ENCODE measurements around the gene UNC93A.
"Not testable (repeated sequence)": the region's sequence is repeated elsewhere in the genome, so short reads cannot be mapped to it uniquely, and the experiment has no call there.

The UNC93A gene

DNA sequence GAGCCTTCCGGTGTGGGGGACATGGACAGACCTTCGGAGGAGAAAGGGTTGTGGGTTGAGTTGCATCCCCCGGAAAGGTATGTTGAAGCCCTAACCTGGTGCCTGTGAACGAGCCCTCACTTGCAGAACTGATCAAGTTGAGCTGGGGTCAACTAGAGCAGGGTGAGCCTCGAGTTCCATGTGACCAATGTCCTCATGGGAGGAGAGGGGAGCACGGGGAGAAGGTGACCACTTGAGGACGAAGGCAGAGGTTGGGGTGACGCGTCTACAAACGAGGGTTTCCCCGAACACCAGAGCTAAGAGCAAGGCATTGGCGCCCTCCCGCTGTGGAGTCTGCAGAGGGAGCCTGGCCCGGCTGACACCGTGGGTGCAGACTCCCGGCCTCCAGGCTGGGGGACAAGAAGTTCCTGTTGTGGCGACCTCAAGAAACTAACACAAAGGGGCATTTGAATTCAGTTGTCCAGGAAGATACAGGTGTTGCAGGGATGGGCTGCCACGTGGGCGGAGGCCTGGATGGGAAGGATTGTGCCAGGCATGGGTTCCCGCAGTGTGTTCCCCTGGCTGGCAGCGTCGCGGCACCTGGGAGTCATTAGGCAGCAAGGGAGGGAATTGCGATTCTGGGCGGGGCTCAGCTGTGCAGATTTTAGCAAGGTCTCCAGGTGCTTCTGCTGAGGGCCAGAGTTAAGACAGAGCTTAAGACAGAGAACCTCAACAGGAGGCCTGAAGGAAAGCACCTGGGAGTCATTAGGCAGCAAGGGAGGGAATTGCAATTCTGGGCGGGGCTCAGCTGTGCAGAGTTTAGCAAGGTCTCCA, 20.4 kb upstream of the UNC93A start:
- no peak for DNase-seq (ENCODE audit: low read depth in 2 of 2)

GRCh38 chr6:167272151-167272550, 19.0 kb upstream of the UNC93A start:
- DNase-seq (ENCODE audit: low read depth in 2 of 2) = no peak

DNA sequence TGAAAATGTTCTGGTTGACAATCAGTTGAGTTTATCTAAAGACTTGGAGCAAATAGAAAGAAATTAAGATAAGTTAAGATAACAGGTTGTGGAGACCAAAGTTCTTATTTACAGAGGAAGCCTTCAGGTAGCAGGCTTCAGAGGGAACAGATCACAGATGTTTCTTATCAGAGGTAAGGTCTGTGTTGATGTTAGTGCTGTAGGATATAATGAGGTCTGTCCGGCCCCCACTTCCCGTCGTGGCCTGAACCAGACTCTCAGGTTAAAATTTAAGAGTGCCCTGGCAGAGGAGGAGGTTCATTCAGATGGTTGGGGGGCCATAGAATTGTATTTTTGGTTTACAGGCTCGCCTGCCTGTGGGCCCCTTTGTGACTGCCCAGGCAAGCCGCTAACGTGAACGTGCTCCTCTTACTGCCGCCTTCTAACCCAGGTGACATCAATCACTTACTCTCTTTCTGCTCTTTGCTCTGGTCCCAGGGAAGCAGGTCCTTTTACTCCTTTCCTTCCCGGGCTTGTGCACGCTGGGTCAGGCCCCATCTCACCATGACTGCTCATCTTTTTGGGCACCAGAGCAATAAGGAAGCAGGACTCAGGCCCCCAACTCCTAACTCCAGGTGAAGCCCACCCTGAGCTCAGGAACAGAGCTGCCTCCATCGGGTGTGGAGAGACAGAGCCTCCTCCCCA, 18.3 kb upstream of the UNC93A start:
- DNase-seq (ENCODE audit: low read depth in 2 of 2) = no peak

DNA sequence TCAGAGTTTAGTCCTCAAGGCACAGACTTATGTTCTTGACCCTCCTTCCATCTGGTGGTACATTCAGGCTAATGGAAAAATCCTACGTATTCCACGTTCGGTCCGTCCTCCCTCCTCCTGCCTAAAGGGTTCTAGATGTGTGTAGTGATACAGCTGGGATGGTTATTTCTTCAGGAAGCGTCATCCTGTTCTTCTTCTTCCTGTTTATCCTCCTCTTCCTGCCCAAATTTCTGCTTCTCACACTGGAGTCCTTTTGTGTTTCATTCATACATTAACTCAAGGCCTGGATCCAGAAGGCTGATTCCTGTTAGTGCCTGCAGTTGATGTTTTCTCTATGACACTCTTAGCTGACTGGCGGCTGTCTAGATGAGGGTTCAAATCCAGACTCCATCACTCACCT, 16.8 kb upstream of the UNC93A start:
- no peak for DNase-seq (ENCODE audit: low read depth in 2 of 2)

- no peak for DNase-seq (ENCODE audit: low read depth in 2 of 2)
These were observed 16.1 kb upstream of the UNC93A start for GRCh38 chr6:167275001-167275400.

- DNase-seq (ENCODE audit: low read depth in 2 of 2) = no peak
These were observed 15.7 kb upstream of the UNC93A start for GRCh38 chr6:167275436-167275835.

DNA sequence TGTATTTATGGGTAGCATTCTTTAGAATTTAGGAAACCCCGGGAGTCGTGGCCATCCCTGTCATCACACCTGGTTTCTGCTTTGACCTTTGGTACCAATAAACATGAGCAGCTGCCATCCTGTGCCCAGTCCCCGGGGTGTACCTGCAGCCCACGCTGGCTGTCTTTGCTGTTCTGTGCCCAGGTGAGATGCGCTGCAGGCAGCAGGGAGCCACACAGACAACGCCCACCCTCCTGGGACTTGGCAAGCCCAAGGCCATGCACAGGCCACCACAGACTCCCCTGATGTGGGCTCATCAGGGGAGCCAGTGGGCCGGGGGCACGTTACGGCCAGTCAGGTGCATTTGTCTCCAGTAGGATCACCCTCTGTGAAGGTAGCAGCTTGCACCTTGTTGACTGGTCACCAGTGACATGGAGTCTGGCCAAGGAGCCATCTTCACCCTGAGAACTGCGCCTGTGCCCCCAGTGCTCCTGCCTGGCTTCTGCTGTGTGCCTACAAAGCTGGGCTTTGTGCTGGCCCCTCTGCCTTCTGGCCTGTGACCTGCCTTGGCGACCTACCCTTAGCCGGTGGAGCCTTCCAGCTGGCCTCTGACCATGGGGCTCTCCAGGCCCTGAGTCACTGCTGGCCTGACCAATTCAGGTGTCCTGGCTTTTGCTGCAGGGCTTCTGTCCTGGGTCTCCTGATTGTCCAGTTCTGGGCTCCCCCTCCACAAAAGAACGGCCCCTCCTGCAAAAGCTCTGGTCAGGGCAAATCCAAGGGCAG, 14.2 kb upstream of the UNC93A start:
- no peak for DNase-seq (ENCODE audit: low read depth in 2 of 2)

DNA sequence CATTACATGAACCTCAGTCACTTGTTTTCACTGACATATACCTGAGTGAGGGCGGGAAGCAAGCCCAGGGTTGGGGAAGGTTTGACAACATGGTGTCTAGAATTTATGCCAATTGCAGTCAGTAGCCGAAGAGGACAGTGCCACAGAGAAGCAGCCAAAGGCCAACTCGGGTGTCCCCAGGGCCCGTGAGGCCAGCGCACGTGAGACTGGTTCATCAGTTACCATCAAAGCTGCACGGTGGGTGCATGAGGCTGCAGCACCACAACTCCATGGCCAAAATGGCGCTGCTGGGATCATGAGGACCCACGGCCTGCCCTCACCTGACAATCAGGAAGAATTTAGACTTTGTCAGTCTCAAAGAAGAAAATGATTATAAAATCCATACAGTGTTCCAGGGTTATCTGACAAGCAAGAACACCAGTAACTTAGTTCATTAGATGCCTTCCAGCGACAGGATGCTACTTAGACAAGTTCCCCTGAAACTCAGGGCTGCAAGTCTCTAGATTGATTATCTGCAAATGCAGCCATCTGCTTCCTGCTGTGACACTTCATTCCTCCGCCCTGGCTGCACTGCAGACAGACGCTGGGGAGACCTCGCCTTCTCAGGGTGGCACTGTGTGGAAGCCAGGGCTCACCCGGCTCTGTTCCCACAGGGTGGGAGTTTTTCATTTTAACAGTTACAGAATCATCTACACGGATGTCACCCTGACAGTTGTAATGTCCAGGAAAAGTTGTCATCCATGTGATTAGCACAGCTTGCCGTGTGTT, 12.8 kb upstream of the UNC93A start:
- not testable (repeated sequence) for DNase-seq (ENCODE audit: low read depth in 2 of 2)

GRCh38 chr6:167279766-167280446, 11.2 kb upstream of the UNC93A start:
- DNase-seq (ENCODE audit: low read depth in 2 of 2) = no peak

DNA sequence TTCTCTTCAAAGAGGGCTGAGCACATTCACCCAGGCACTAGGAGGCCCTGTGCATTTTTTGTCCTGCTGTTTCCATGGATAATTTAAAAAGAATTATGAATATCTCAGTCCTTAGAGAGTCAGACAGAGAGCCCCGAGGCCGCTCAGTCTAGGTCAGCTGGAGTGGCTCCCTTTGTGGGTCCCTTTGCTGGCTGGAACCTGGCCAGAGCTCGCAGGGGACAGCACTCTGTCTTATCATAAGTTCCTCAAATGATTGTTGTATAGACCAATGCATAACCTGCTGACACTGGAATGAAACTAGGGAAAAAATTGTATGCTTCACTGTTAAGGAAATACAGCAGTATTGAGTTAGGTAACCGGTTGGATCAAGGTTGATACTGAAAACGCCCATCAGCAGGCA, 10.6 kb upstream of the UNC93A start:
- DNase-seq (ENCODE audit: low read depth in 2 of 2) = not testable (repeated sequence)

- no peak for DNase-seq (ENCODE audit: low read depth in 2 of 2)
These were observed 8.9 kb upstream of the UNC93A start for GRCh38 chr6:167282165-167282564.

- not testable (repeated sequence) for DNase-seq (ENCODE audit: low read depth in 2 of 2)
These were observed 6.5 kb upstream of the UNC93A start for GRCh38 chr6:167284565-167284964.

DNA sequence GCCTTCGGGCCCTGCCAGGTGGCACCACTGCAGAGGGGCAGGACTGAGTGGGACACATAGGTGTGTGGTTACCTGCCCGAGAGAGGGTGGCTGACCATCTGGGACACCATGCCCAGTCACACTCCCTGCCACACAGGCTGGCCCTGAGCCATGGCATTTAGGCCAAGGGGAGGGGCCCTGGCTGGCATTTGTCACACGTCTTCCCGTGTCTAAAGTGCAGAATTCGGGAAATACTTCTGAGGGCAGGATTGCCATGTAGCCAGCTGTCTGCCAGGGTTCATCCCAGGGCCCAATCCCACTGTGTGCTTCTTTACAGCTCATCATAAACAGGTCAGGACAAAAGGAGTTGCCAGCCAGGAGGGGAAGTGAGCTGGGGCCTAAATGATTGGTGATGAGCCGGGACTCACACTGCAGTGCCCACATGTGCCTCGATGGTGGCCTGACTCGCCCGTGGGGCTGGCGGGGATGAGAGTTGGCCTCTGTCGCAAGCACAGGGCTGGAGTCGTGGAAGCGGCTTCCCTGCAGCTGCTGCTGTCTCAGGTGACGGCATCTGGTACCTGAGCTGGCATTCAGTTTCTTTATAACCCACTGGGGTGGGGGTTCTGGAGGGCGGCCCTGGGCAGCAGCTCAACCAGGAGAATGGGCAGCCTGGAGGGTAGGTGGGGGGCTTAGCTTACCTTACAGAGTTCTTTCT, 5.9 kb upstream of the UNC93A start:
- no peak for DNase-seq (ENCODE audit: low read depth in 2 of 2)

- no peak for DNase-seq (ENCODE audit: low read depth in 2 of 2)
These were observed 3.5 kb upstream of the UNC93A start for GRCh38 chr6:167287513-167288048.

DNA sequence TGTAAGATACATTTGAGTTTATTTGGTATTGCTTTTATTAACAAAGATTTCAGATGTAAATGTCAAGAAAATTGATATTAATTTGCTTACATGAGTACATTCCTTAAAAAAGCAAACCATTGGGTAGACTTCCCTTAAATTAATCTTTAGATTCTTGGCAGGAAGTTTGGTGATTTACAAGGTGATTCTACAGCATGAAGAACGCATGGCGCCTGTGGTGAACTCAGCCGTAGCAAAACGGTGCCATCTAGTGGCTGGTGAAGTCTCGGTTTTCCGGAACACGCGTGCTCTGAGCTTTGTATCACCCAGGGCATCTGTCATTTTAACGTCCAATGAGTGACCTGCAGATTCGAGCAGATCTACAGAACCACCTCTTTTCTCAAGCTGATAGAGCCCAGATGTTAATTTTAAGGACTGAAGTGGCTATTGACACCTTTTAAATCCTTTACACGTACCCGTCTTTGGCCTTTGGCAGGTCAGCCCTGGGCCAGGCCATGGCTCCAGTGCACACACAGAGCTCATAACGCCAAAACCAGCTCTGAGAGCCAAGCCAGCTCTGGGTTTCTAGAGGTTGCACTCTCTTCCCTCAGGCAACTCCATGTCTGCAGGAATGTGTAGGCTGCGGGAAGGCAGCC, 2.4 kb upstream of the UNC93A start:
- DNase-seq (ENCODE audit: low read depth in 2 of 2) = peak; percentile 6 to 9

GRCh38 chr6:167289291-167289690, 1.8 kb upstream of the UNC93A start:
- DNase-seq (ENCODE audit: low read depth in 2 of 2) = not testable (repeated sequence)

GRCh38 chr6:167291623-167292300, 647 bp downstream of the UNC93A start:
- DNase-seq (ENCODE audit: low read depth in 2 of 2) = no peak

GRCh38 chr6:167292301-167293087, 1.4 kb downstream of the UNC93A start:
- no peak for DNase-seq (ENCODE audit: low read depth in 2 of 2)
